HEK293 (cell line): ENCODE data around the gene PARD3B.

Experiments
- CTCF ChIA-PET: fragments of 350-600 bp; formaldehyde crosslinking; extraction: SDS; loops from one replicate; lab custom pipeline; 2021; ENCODE audit warnings: antibody characterized with exemption; lab: Yijun Ruan, JAX
- POLR2A ChIA-PET: fragments of 300-600 bp; formaldehyde crosslinking; extraction: SDS; loops from one replicate; lab custom pipeline; 2020; ENCODE audit warnings: antibody characterized with exemption, inconsistent platforms; lab: Yijun Ruan, JAX
- H3K27ac ChIP-seq: fragments of 200-500 bp; sonication (Bioruptor generic); 2 replicates; pipeline ENCODE4 v1.5.1; 2014; ENCODE audit warnings: low read depth, low read length, control low read depth, inconsistent platforms; ENCODE audit errors: extremely low read depth
- H3K36me3 ChIP-seq, 2 experiments: fragments of 200-500 bp in 1 of 2; sonication (Bioruptor generic) in 1 of 2; 1 replicate in 1 of 2; 2 replicates in 1 of 2; pipeline ENCODE4 v1.5.1; 2014 to 2017; ENCODE audit warnings: inconsistent platforms in 2 of 2, low read length in 2 of 2; ENCODE audit not compliant: control insufficient read depth in 2 of 2, insufficient read depth in 1 of 2
- H3K4me1 ChIP-seq: fragments of 200-500 bp; sonication (Bioruptor generic); 2 replicates; pipeline ENCODE4 v1.5.1; 2014; ENCODE audit warnings: mild to moderate bottlenecking, low read length, inconsistent platforms; ENCODE audit not compliant: control insufficient read depth, insufficient read depth
- H3K4me3 ChIP-seq: 2 replicates; pipeline ENCODE4 v1.5.1; 2011; ENCODE audit warnings: low read depth, mild to moderate bottlenecking, control low read depth, low read length, moderate library complexity
- H3K9me3 ChIP-seq: fragments of 200-500 bp; sonication (Bioruptor generic); 2 replicates; pipeline ENCODE4 v1.5.1; 2014; ENCODE audit warnings: low read depth, low read length, inconsistent platforms; ENCODE audit not compliant: control insufficient read depth, insufficient read depth
- FEZF1 ChIP-seq: fragments of 450-650 bp; formaldehyde crosslinking; IDR thresholded peaks from 2 replicates; pipeline ENCODE4 v1.5.1; 2016; ENCODE audit warnings: missing biosample characterization, missing genetic modification characterization
- PRDM2 ChIP-seq: fragments of 450-650 bp; formaldehyde crosslinking; IDR thresholded peaks from 2 replicates; pipeline ENCODE4 v1.5.1; 2016; ENCODE audit warnings: missing biosample characterization, missing genetic modification characterization, borderline replicate concordance
- REST ChIP-seq: fragments of 450-650 bp; formaldehyde crosslinking; IDR thresholded peaks from 2 replicates; pipeline ENCODE4 v1.5.1; 2016; ENCODE audit warnings: missing biosample characterization, missing genetic modification characterization
- SCRT2 ChIP-seq: fragments of 450-650 bp; formaldehyde crosslinking; IDR thresholded peaks from 2 replicates; pipeline ENCODE4 v1.5.1; 2016; ENCODE audit warnings: missing biosample characterization, missing genetic modification characterization
- SP2 ChIP-seq: fragments of 450-650 bp; formaldehyde crosslinking; IDR thresholded peaks from 2 replicates; pipeline ENCODE4 v1.5.1; 2016; ENCODE audit warnings: missing biosample characterization, missing genetic modification characterization
- WT1 ChIP-seq: fragments of 450-650 bp; formaldehyde crosslinking; IDR thresholded peaks from 2 replicates; pipeline ENCODE4 v1.5.1; 2016; ENCODE audit warnings: missing biosample characterization, missing genetic modification characterization
- ZNF19 ChIP-seq: fragments of 450-650 bp; formaldehyde crosslinking; IDR thresholded peaks from 2 replicates; pipeline ENCODE4; 2016; ENCODE audit warnings: missing biosample characterization, missing genetic modification characterization, low read depth
- ZNF2 ChIP-seq: fragments of 450-650 bp; formaldehyde crosslinking; IDR thresholded peaks from 2 replicates; pipeline ENCODE4 v1.5.1; 2016; ENCODE audit warnings: missing biosample characterization, missing genetic modification characterization
- ZNF202 ChIP-seq: fragments of 450-650 bp; formaldehyde crosslinking; IDR thresholded peaks from 2 replicates; pipeline ENCODE4 v1.5.1; 2016; ENCODE audit warnings: missing biosample characterization, missing genetic modification characterization, borderline replicate concordance
- ZNF214 ChIP-seq: fragments of 450-650 bp; formaldehyde crosslinking; IDR thresholded peaks from 2 replicates; pipeline ENCODE4 v1.5.1; 2017; ENCODE audit warnings: missing biosample characterization, mild to moderate bottlenecking, missing genetic modification characterization, borderline replicate concordance
- ZNF324 ChIP-seq: fragments of 450-650 bp; formaldehyde crosslinking; IDR thresholded peaks from 2 replicates; pipeline ENCODE4 v1.5.1; 2016; ENCODE audit warnings: missing biosample characterization, missing genetic modification characterization
- ZNF341 ChIP-seq: fragments of 450-650 bp; formaldehyde crosslinking; IDR thresholded peaks from 2 replicates; pipeline ENCODE4; 2016; ENCODE audit warnings: low read depth, missing biosample characterization, missing genetic modification characterization
- ZNF488 ChIP-seq: fragments of 450-650 bp; formaldehyde crosslinking; IDR thresholded peaks from 2 replicates; pipeline ENCODE4 v1.5.1; 2016; ENCODE audit warnings: missing biosample characterization, missing genetic modification characterization
- ZNF521 ChIP-seq: fragments of 450-650 bp; formaldehyde crosslinking; IDR thresholded peaks from 2 replicates; pipeline ENCODE4 v1.5.1; 2017; ENCODE audit warnings: missing biosample characterization, mild to moderate bottlenecking, missing genetic modification characterization
- ZNF555 ChIP-seq: fragments of 450-650 bp; formaldehyde crosslinking; conservative IDR thresholded peaks from 2 replicates; pipeline ENCODE4 v1.5.1; 2017; ENCODE audit warnings: missing biosample characterization, mild to moderate bottlenecking, missing genetic modification characterization, inconsistent platforms
- ZNF626 ChIP-seq: fragments of 450-650 bp; sonication (Bioruptor Pico); formaldehyde crosslinking; IDR thresholded peaks from 2 replicates; pipeline ENCODE4 v1.5.1; 2018; ENCODE audit warnings: missing biosample characterization, missing genetic modification characterization, inconsistent platforms
- ZNF692 ChIP-seq: fragments of 450-650 bp; formaldehyde crosslinking; IDR thresholded peaks from 2 replicates; pipeline ENCODE4 v1.5.1; 2016; ENCODE audit warnings: missing biosample characterization, missing genetic modification characterization

PARD3B gene

GRCh38 chr2:205235434-205235833 lies 690.2 kb downstream of the PARD3B start:
- Histone ChIP-seq H3K9me3 (no peaks in the 10 kb centered on the region), H3K4me1 (no peaks in the 10 kb centered on the region), H3K4me3 (no peak overlapping the region), H3K36me3 (no peaks in the 10 kb centered on the region), H3K27ac (no peak overlapping the region)
- CTCF ChIA-PET = no interaction called here
- POLR2A ChIA-PET = interaction anchor here (0.8 kb wide), 1 partner anchor 247 kb away, joined by 3 read pairs; no protein-coding TSS in a partner anchor
- TF ChIP-seq ZNF324 (tag by site-specific recombination) (no peak), ZNF521 (tag by site-specific recombination) (no peak), ZNF202 (tag by site-specific recombination) (no peak), FEZF1 (tag by site-specific recombination) (no peak), SCRT2 (tag by site-specific recombination) (no peak), ZNF2 (tag by site-specific recombination) (no peak), ZNF19 (no peak), SP2 (tag by site-specific recombination) (no peak), WT1 (no peak)

- H3K27ac ChIP-seq = no peak overlapping the region
- no peak overlapping the region for H3K4me3 ChIP-seq
- CTCF ChIA-PET = interaction anchor here (0.7 kb wide), 3 partner anchors 70 to 1089 kb away, joined by 3 to 4 read pairs (median 3); no protein-coding TSS in a partner anchor
- TF ChIP-seq ZNF488 (tag by site-specific recombination) (no peak), ZNF214 (tag by site-specific recombination) (no peak), REST (tag by site-specific recombination) (no peak), ZNF555 (tag by site-specific recombination) (no peak)
- TF ChIP-seq, all 188 proteins: peak for 0
- H3K4me1 ChIP-seq = no peaks in the 10 kb centered on the region
- POLR2A ChIA-PET = no interaction called here
- H3K36me3 ChIP-seq = no peaks in the 10 kb centered on the region
- no peaks in the 10 kb centered on the region for H3K9me3 ChIP-seq
These were observed 692.2 kb downstream of the PARD3B start for GRCh38 chr2:205237524-205237923.

- H3K4me1 ChIP-seq = no peaks in the 10 kb centered on the region
- no peak overlapping the region for H3K4me3 ChIP-seq
- CTCF ChIA-PET = no interaction called here
- POLR2A ChIA-PET = no interaction called here
- no peak overlapping the region for H3K27ac ChIP-seq
- no peaks in the 10 kb centered on the region for H3K36me3 ChIP-seq
- no peaks in the 10 kb centered on the region for H3K9me3 ChIP-seq
- TF ChIP-seq ZNF692 (tag by site-specific recombination) = no peak
- TF ChIP-seq PRDM2 (tag by site-specific recombination) = no peak
- TF ChIP-seq ZNF341 = no peak
- TF ChIP-seq ZNF626 (tag by site-specific recombination) = no peak
These were observed 699.7 kb downstream of the PARD3B start for GRCh38 chr2:205245001-205245400.
